HG02840 (cell line): Measurements from ENCODE around the gene ANKRD55.

Experiments
- ATAC-seq: cut with Tn5 transposase; IDR thresholded peaks from one replicate; pipeline ENCODE4 v1.9.1; 2021; ENCODE audit warnings: mild to moderate bottlenecking, moderate library complexity, moderate number of reproducible peaks; ENCODE audit not compliant: unreplicated experiment, low FRiP score

ANKRD55 gene

GRCh38 chr5:56056875-56057274 is 176.3 kb downstream of the ANKRD55 start:
- no peak for ATAC-seq

- ATAC-seq = no peak
These were observed 177.3 kb downstream of the ANKRD55 start for GRCh38 chr5:56055859-56056258.

GRCh38 chr5:56055287-56055686 is 177.8 kb downstream of the ANKRD55 start:
- no peak for ATAC-seq

GRCh38 chr5:56054666-56055065 is 178.5 kb downstream of the ANKRD55 start:
- ATAC-seq = no peak

- ATAC-seq = no peak
These were observed 179.8 kb downstream of the ANKRD55 start for GRCh38 chr5:56053363-56053762.

- ATAC-seq = no peak
These were observed 180.4 kb downstream of the ANKRD55 start for GRCh38 chr5:56052735-56053134.

- ATAC-seq = no peak
These were observed 182.4 kb downstream of the ANKRD55 start for GRCh38 chr5:56050551-56051255.
